ENCODE data around the gene MYO1E.

MYO1E gene

DNA sequence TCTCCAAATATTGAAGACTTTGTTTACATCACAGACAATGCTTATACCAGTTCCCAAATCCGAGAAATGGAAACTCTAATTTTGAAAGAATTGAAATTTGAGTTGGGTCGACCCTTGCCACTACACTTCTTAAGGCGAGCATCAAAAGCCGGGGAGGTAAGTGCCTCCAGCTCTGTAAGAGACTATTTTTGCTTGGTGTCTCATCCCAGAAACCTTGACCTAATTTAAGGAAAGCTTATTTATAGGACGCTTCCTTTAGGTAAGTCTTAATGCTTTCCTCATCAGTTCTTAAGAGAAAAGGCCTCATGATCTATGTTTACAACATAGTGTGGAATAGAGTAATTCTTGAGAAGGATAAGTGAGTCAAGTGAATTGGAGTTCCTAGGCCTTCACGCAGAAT lies 255.9 kb downstream of the MYO1E start:
- no peak for DNase-seq

DNA sequence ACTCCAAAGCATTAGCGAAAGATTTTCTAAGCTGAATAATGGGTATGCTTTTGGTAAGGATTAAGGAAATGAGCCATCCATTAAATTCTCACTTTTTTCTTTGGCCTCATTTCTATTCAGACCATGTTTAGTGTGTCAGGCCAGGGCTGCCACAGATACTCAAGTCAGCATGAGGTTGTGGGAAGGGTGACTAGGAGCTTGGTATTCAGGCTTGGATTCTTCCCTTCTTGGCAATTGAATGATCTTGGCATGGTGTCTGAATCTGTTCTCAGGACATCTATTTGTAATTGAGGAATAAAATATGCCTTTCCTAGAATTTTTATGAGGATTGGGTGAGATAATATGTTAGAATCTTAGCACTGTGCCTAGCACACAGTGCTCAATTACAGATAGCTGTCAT lies 256.5 kb downstream of the MYO1E start:
- no peak for DNase-seq

DNA sequence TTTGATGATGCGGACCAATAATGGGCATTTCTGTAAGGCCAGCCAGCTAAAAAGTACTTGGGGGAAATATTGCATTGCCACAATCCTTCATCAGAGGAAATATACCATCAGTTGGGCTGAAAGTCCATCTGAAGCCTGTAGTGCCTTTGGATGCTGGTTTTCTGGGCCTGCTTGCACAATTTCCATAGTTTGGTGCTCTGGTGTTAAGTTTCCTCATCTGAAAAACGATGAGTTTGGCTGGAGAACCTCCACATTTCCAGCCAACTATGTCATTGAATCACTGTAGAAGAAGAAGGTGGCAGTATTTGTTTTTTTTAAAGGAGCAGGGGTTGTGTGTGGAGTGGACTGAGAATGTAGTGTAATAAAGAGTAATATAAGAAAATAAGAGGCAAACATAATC lies 257.6 kb downstream of the MYO1E start:
- DNase-seq: no peak

DNA sequence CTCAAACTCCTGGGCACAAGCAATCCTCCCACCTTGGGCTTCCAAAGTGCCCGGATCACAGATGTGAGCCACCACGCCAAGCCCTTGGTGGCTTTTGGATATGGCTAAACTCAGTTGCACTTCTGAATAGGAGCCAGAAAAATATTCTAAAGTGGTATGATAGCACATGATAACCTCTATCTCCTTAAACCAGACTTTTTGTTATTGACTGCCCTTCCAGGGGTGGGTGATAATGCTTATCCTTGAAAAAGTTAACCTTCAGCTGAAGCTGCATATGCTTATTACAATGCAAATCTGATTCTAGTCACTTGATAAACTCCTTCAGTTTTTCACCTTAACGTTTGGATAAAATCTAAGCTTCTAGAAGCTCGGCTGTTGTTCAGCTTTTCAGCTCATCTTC lies 261.4 kb downstream of the MYO1E start:
- DNase-seq: no peak

- no peak for DNase-seq
These were observed 266.8 kb downstream of the MYO1E start for GRCh38 chr15:59105854-59106253.

GRCh38 chr15:59104912-59105732 lies 267.5 kb downstream of the MYO1E start, which contains the start of gene CCNB2:
TSS of gene CCNB2 (plus strand) at chr15:59105146. CDS start at chr15:59105269, 123 bp downstream.
- peak; percentile 97 for DNase-seq

DNA sequence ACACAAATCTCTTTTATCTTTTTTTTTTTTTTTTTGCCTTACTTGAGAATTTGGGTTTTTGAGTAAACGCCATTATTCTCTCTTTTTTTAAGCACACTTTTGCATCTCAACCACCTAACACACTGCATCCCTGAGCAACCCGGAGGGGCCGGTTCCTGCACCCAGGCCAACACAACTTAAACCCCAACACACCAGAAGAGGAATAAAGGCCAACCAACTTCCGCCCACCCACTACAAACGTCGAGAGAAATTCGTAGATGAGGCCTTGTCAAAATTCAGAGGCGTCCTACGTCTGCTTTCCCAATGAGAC lies 268.1 kb downstream of the MYO1E start:
- DNase-seq: no peak

DNA sequence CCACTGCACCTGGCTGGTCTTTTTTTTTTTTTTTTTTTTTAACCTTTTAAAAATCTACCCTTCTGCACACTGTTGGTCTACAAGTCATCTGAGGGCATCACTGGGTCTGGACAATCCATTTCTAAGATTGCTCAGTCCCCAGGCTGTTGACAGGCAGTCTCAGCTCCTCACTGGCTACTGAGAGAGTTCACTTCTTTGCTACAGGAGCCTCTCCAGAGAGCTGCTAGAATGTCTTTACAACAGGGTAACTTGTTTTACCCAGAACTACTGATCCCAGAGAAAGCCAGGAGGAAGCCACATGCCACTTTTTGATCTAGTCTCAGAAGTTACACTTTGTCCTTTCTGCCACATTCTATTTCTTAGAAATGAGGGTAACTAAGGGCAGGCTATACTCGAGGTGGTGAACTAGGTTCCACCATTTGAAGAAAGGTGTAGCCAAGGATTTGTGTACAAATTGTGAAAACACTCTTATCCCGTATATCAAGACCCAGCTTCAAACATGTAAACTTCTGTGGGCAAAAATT lies 273.4 kb downstream of the MYO1E start:
- DNase-seq: no peak

- no peak for DNase-seq
These were observed 276.2 kb downstream of the MYO1E start for GRCh38 chr15:59096429-59096828.

DNA sequence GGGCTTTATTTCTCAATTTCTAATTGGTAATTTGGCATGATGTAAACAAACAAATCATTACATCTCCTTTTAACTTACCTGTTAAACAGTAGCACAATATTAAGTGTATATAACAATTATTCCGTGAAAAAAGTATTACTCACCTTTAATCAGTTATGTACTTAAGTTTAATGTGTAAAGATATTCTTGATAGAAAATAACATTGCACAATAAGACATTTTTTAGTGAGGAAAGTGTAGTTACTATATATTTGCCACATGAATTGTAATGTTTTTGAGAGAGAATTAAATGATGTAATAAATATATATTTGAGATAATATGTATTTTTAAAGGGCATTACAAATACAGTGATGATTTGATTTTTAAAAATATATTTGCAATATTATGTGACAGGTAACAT lies 278.6 kb downstream of the MYO1E start:
- DNase-seq: no peak

DNA sequence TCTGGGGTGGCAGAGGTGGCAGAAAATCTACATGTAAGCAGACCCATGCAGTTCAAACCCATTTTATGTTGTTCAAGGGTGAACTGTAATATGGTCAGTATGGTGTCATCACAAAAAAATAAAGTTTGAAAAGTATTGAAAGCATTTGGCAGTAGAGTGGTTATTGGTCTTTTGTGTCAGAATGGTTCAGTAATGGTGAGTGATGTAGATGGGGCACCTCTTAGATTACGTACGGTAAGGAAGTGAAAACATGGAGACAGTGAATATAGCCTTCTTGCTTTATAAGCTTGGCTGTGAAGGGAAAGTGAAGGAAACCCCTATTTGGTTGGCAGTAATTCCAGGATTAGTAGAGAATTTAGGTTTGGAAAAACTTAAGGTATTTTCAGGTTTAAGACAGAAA lies 284.9 kb downstream of the MYO1E start:
- no peak for DNase-seq

Data from Kasumi-1 (cell line).